Right atrium auricular region (tissue), 2 donors: ENCODE data around the gene PELI1. TPM values are rescaled to one million over a fixed set of nuclear protein-coding genes. Genes with fewer than 3 reads are reported as not detected.

Source experiments
- DNase-seq: peaks from one replicate; pipeline ENCODE4 v3.0.0-alpha.2; 2019; ENCODE audit warnings: low spot score
- H3K27ac ChIP-seq, 2 donors: fragments of 200-600 bp; sonication (generic); 1 replicate in 1 of 2; 2 replicates in 1 of 2; pipeline ENCODE4 v1.5.1; 2016 to 2019
- H3K27me3 ChIP-seq, 2 donors: fragments of 200-600 bp; sonication (generic); one replicate each; pipeline versions ENCODE4 v1.5.1 to v1.6.0; 2017 to 2019
- H3K36me3 ChIP-seq: fragments of 200-600 bp; sonication (generic); one replicate; pipeline ENCODE4 v1.5.1; 2016
- H3K4me1 ChIP-seq, 2 donors: fragments of 200-600 bp; sonication (generic); one replicate each; pipeline versions ENCODE4 v1.5.1 to v1.6.0; 2017 to 2019
- H3K4me3 ChIP-seq, 2 donors: fragments of 200-600 bp; sonication (generic); 1 replicate in 1 of 2; 2 replicates in 1 of 2; pipeline ENCODE4 v1.5.1; 2017 to 2019; ENCODE audit warnings: mild to moderate bottlenecking in 1 of 2, moderate library complexity in 1 of 2
- H3K9me3 ChIP-seq, 2 donors: fragments of 200-600 bp; sonication (generic); one replicate each; pipeline ENCODE4 v1.5.1; 2019
- CTCF ChIP-seq, 2 donors: fragments of 200-600 bp; sonication (generic); IDR thresholded peaks; one replicate each; pipeline ENCODE4 v1.5.1; 2019; ENCODE audit warnings: antibody characterized with exemption in 2 of 2
- total RNA-seq, 2 donors: library from RNA; depleted of rRNA; stranded (reverse); fragments of >200 nt; gene quantifications; one replicate each; pipeline ENCODE4 v1.1.0, GENCODE V29; 2016

The PELI1 gene
- total RNA-seq, 2 donors from 2014 or later: 10.3 to 10.9 TPM

- Histone ChIP-seq H3K27ac (no peak overlapping the region), H3K27me3 (no peaks in the 10 kb centered on the region), H3K4me3 (no peak overlapping the region), H3K9me3 (no peaks in the 10 kb centered on the region), H3K36me3 (no peaks in the 10 kb centered on the region), H3K4me1 (peaks cover 0 to 34% of the 10 kb centered on the region in 2 donors)
- DNase-seq: no peak
- no peak for TF ChIP-seq CTCF (IDR thresholded peaks at IDR 0.05)
These were observed 24.2 kb downstream of the PELI1 start for GRCh38 chr2:64120008-64120407.

GRCh38 chr2:64119369-64119768 is 24.9 kb downstream of the PELI1 start:
- Histone ChIP-seq H3K9me3 (no peaks in the 10 kb centered on the region), H3K4me3 (no peak overlapping the region), H3K4me1 (peaks cover 0 to 39% of the 10 kb centered on the region in 2 donors), H3K27ac (no peak overlapping the region), H3K36me3 (no peaks in the 10 kb centered on the region), H3K27me3 (no peaks in the 10 kb centered on the region)
- DNase-seq: no peak
- TF ChIP-seq CTCF (IDR thresholded peaks at IDR 0.05): no peak

GRCh38 chr2:64115808-64116598 is 28.2 kb downstream of the PELI1 start:
- TF ChIP-seq CTCF (IDR thresholded peaks at IDR 0.05): no peak
- DNase-seq: no peak
- no peak overlapping the region for H3K4me3 ChIP-seq
- no peaks in the 10 kb centered on the region for H3K36me3 ChIP-seq
- peaks cover 0 to 57% of the 10 kb centered on the region in 2 donors for H3K4me1 ChIP-seq
- no peaks in the 10 kb centered on the region for H3K9me3 ChIP-seq
- H3K27ac ChIP-seq: peak overlapping the region in 1 of 2 donors; percentile 8
- no peaks in the 10 kb centered on the region for H3K27me3 ChIP-seq

GRCh38 chr2:64114912-64115277 is 29.3 kb downstream of the PELI1 start:
- DNase-seq: no peak
- no peak for TF ChIP-seq CTCF (IDR thresholded peaks at IDR 0.05)
- Histone ChIP-seq H3K9me3 (no peaks in the 10 kb centered on the region), H3K4me3 (no peak overlapping the region), H3K36me3 (no peaks in the 10 kb centered on the region), H3K27me3 (no peaks in the 10 kb centered on the region), H3K4me1 (peaks cover 0 to 49% of the 10 kb centered on the region in 2 donors), H3K27ac (peak overlapping the region in 1 of 2 donors; percentile 1)

- Histone ChIP-seq H3K27ac (peak overlapping the region in 1 of 2 donors; percentile 1), H3K36me3 (no peaks in the 10 kb centered on the region), H3K4me3 (no peak overlapping the region), H3K27me3 (no peaks in the 10 kb centered on the region), H3K9me3 (no peaks in the 10 kb centered on the region), H3K4me1 (peaks cover 0 to 51% of the 10 kb centered on the region in 2 donors)
- DNase-seq: no peak
- no peak for TF ChIP-seq CTCF (IDR thresholded peaks at IDR 0.05)
These were observed 29.9 kb downstream of the PELI1 start for GRCh38 chr2:64114063-64114911.
